ENCODE measurements around the gene OLA1. TPM values are rescaled to one million over a fixed set of nuclear protein-coding genes. Genes with fewer than 3 reads are reported as not detected.
A peak's percentile ranks its signal among the peaks of the same experiment; 100 is the strongest.

OLA1 gene
- total RNA-seq, 1 experiment from 2014 or later, result 124 TPM

DNA sequence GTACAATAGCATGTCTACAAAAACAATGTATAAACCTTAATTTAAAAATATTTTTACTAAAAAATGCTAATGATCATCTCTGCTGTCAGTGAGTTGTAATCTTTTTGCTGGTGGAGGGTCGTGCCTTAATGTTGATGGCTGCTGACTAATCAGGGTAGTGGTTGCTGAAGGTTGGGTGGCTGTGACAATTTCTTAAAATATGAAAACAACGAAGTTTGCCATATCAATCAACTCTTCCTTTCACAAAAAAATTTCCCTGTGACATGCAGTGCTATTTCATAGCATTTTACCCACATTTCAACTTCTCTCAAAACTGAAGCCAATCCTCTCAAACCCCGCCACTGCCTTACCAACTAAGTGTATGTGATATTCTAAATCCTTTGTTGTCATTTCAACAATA lies 112.4 kb downstream of the OLA1 start:
- Mint-ChIP-seq H3K4me1 (ENCODE audit: low read depth, unreplicated experiment) (no peaks in the 10 kb centered on the region), H3K4me3 (ENCODE audit: low read depth, unreplicated experiment) (no peak overlapping the region), H3K9me3 (ENCODE audit: low read depth, unreplicated experiment) (no peaks in the 10 kb centered on the region), H3K27ac (ENCODE audit: unreplicated experiment) (peak overlapping the region; percentile 12), H3K36me3 (ENCODE audit: insufficient read depth, unreplicated experiment) (no peaks in the 10 kb centered on the region), H3K27me3 (ENCODE audit: unreplicated experiment) (no peaks in the 10 kb centered on the region)
- BruUV-seq (replicated peaks), result no TSS peak
- intact Hi-C loops (cut with micrococcal nuclease; ENCODE audit: unreplicated experiment), result no loop called here
- CTCF ChIA-PET, result no interaction called here
- no peak for DNase-seq
- no peak for TF ChIP-seq CTCF (IDR thresholded peaks at IDR 0.05; ENCODE audit: unreplicated experiment)

DNA sequence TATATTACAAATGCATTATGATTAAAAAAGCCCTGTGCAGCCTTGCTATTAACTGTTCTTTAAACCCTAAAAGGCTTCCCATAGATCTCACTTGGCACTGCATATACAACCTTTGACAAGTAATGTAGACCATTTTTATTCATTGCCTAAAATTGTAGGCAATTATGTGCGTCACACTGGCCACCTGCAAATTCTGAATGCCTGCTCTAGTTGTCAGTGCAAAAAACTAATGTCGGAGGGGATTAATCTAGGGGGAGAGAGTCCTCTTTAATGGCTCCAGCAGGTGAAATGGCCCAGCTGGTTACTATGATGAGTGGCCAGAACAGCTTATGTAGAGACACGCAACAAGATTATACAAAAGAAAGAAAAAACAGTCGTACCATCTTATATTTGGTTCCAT lies 123.2 kb downstream of the OLA1 start:
- CTCF ChIA-PET, result no interaction called here
- Mint-ChIP-seq H3K27me3 (ENCODE audit: unreplicated experiment) (no peaks in the 10 kb centered on the region), H3K27ac (ENCODE audit: unreplicated experiment) (no peak overlapping the region), H3K4me1 (ENCODE audit: low read depth, unreplicated experiment) (peaks cover 18% of the 10 kb centered on the region), H3K4me3 (ENCODE audit: low read depth, unreplicated experiment) (no peak overlapping the region), H3K36me3 (ENCODE audit: insufficient read depth, unreplicated experiment) (no peaks in the 10 kb centered on the region), H3K9me3 (ENCODE audit: low read depth, unreplicated experiment) (no peaks in the 10 kb centered on the region)
- intact Hi-C loops (cut with micrococcal nuclease; ENCODE audit: unreplicated experiment), result no loop called here
- BruUV-seq (replicated peaks), result no TSS peak
- no peak for TF ChIP-seq CTCF (IDR thresholded peaks at IDR 0.05; ENCODE audit: unreplicated experiment)
- DNase-seq, result no peak

GRCh38 chr2:174124181-174124580 lies 124.2 kb downstream of the OLA1 start:
- no peaks in the 10 kb centered on the region for H3K36me3 Mint-ChIP-seq (ENCODE audit: insufficient read depth, unreplicated experiment)
- no peaks in the 10 kb centered on the region for H3K27me3 Mint-ChIP-seq (ENCODE audit: unreplicated experiment)
- intact Hi-C loops (cut with micrococcal nuclease; ENCODE audit: unreplicated experiment), result no loop called here
- no peak overlapping the region for H3K27ac Mint-ChIP-seq (ENCODE audit: unreplicated experiment)
- no peak overlapping the region for H3K4me3 Mint-ChIP-seq (ENCODE audit: low read depth, unreplicated experiment)
- TF ChIP-seq CTCF (IDR thresholded peaks at IDR 0.05; ENCODE audit: unreplicated experiment), result no peak
- DNase-seq, result no peak
- BruUV-seq (replicated peaks), result no TSS peak
- peaks cover 18% of the 10 kb centered on the region for H3K4me1 Mint-ChIP-seq (ENCODE audit: low read depth, unreplicated experiment)
- no peaks in the 10 kb centered on the region for H3K9me3 Mint-ChIP-seq (ENCODE audit: low read depth, unreplicated experiment)
- CTCF ChIA-PET, result no interaction called here

- no peaks in the 10 kb centered on the region for H3K9me3 Mint-ChIP-seq (ENCODE audit: low read depth, unreplicated experiment)
- no TSS peak for BruUV-seq (replicated peaks)
- CTCF ChIA-PET, result no interaction called here
- DNase-seq, result no peak
- H3K27me3 Mint-ChIP-seq (ENCODE audit: unreplicated experiment), result no peaks in the 10 kb centered on the region
- intact Hi-C loops (cut with micrococcal nuclease; ENCODE audit: unreplicated experiment), result no loop called here
- H3K4me3 Mint-ChIP-seq (ENCODE audit: low read depth, unreplicated experiment), result no peak overlapping the region
- no peak overlapping the region for H3K27ac Mint-ChIP-seq (ENCODE audit: unreplicated experiment)
- no peaks in the 10 kb centered on the region for H3K36me3 Mint-ChIP-seq (ENCODE audit: insufficient read depth, unreplicated experiment)
- TF ChIP-seq CTCF (IDR thresholded peaks at IDR 0.05; ENCODE audit: unreplicated experiment), result no peak
- peaks cover 28% of the 10 kb centered on the region for H3K4me1 Mint-ChIP-seq (ENCODE audit: low read depth, unreplicated experiment)
These were observed 126.1 kb downstream of the OLA1 start for GRCh38 chr2:174122185-174122584.

DNA sequence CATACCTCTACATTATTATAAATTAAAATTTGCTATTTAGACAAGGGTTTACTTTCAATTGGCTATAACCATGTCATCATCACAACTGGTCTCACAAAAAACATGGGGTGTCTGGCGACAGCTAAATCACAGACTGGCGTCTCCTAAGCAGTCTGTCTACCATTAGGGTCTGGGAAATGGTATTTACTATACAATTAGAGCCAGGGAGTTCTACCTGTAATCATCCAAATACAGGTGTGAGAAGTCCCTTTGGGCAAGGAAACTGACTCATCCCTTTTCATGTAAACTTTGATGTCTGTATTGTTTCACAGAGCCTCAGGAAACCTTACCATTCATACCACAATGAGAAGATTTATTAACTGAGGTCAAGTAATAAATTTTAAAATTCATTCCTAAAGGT lies 126.7 kb downstream of the OLA1 start:
- Mint-ChIP-seq H3K4me3 (ENCODE audit: low read depth, unreplicated experiment) (no peak overlapping the region), H3K9me3 (ENCODE audit: low read depth, unreplicated experiment) (no peaks in the 10 kb centered on the region), H3K27ac (ENCODE audit: unreplicated experiment) (peak overlapping the region; percentile 1), H3K27me3 (ENCODE audit: unreplicated experiment) (no peaks in the 10 kb centered on the region), H3K4me1 (ENCODE audit: low read depth, unreplicated experiment) (peaks cover 28% of the 10 kb centered on the region), H3K36me3 (ENCODE audit: insufficient read depth, unreplicated experiment) (no peaks in the 10 kb centered on the region)
- DNase-seq, result no peak
- BruUV-seq (replicated peaks), result no TSS peak
- no peak for TF ChIP-seq CTCF (IDR thresholded peaks at IDR 0.05; ENCODE audit: unreplicated experiment)
- intact Hi-C loops (cut with micrococcal nuclease; ENCODE audit: unreplicated experiment), result no loop called here
- CTCF ChIA-PET, result no interaction called here

Measured in Calu3 (cell line).